Upper lobe of left lung (tissue), 4 donors: ENCODE measurements around the gene KRTAP4-8.

ENCODE experiments used
- CTCF ChIP-seq, 6 experiments: fragments of 450-650 bp in 4 of 6; fragments of 200-600 bp in 2 of 6; sonication (generic) in 2 of 6; IDR thresholded peaks; one replicate each; pipeline ENCODE4 v1.5.1; 2016 to 2019; ENCODE audit warnings: antibody characterized with exemption in 6 of 6
- POLR2A ChIP-seq, 4 donors: fragments of 450-650 bp; IDR thresholded peaks; one replicate each; pipeline ENCODE4 v1.5.1; 2016 to 2017; ENCODE audit warnings: antibody characterized with exemption in 4 of 4, mild to moderate bottlenecking in 2 of 4

GRCh38 chr17:41096055-41096454, 1.9 kb downstream of the KRTAP4-8 start:
- TF ChIP-seq CTCF (IDR thresholded peaks at IDR 0.05) = no peak
- TF ChIP-seq POLR2A (IDR thresholded peaks at IDR 0.05) = no peak
